ENCODE data around the gene SSNA1.

Gene SSNA1, protein sequence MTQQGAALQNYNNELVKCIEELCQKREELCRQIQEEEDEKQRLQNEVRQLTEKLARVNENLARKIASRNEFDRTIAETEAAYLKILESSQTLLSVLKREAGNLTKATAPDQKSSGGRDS

DNA sequence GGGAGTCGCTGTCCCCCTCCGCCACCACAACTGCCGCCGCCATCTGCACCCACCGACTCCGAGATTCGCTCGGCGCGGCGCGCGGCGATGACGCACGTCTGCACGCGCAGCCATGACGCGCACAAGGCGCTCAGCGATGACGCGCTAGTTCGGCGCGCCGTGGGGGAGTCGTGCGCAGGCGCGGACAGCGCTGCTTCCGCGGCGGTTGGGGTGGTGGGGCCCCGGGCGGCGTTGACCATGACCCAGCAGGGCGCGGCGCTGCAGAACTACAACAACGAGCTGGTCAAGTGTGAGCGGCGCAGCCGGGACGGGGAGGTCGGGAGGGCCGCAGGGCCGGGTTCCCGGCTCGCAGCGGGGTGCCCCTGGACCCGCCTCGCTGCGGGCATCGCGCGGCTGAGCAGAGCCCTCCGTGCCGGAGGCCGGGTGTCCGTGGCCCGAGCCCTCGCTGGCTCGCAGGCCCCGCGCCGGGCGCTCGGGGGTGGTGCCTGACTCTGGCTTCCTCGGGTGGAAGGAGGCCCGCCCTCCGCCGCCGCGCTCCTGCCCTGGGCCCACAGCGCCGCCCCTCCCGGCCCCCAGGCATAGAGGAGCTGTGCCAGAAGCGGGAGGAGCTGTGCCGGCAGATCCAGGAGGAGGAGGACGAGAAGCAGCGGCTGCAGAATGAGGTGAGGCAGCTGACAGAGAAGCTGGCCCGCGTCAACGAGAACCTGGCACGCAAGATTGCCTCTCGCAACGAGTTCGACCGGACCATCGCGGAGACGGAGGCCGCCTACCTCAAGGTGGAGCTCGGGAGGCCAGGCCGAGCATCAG lies at the start of gene SSNA1, which contains the start of gene ANAPC2:
Gene SSNA1, plus strand, starts transcription at position 187 of the 807 bp plus-strand sequence. Its CDS starts 51 bp downstream, at position 238.
Gene ANAPC2, minus strand, starts transcription at position 71 of the 807 bp plus-strand sequence. Its CDS starts 28 bp downstream, at position 43.
- DNase-seq (ENCODE audit: low read depth) = peak; percentile 92

DNA sequence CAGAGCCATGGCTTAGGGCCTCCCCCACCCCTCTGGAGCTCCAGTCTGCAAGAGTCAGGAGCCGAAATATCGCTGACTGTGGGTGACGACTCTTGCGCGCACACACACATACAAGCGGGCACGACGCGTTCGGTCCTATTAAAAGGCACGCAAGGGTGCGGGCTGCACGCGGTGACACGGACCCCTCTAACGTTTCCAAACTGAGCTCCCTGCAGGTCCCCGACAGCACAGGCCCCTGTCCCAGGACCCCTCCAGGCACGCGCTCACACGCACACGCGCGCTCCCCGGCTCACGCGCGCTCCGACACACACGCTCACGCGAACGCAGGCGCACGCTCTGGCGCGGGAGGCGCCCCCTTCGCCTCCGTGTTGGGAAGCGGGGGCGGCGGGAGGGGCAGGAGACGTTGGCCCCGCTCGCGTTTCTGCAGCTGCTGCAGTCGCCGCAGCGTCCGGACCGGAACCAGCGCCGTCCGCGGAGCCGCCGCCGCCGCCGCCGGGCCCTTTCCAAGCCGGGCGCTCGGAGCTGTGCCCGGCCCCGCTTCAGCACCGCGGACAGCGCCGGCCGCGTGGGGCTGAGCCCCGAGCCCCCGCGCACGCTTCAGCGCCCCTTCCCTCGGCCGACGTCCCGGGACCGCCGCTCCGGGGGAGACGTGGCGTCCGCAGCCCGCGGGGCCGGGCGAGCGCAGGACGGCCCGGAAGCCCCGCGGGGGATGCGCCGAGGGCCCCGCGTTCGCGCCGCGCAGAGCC lies 49.6 kb upstream of the SSNA1 start, which contains the start of gene GRIN1:
Gene GRIN1, plus strand, starts transcription at position 433 of the 746 bp plus-strand sequence. CDS start 333 bp downstream, outside the sequence.
- no peak for DNase-seq (ENCODE audit: low read depth)

DNA sequence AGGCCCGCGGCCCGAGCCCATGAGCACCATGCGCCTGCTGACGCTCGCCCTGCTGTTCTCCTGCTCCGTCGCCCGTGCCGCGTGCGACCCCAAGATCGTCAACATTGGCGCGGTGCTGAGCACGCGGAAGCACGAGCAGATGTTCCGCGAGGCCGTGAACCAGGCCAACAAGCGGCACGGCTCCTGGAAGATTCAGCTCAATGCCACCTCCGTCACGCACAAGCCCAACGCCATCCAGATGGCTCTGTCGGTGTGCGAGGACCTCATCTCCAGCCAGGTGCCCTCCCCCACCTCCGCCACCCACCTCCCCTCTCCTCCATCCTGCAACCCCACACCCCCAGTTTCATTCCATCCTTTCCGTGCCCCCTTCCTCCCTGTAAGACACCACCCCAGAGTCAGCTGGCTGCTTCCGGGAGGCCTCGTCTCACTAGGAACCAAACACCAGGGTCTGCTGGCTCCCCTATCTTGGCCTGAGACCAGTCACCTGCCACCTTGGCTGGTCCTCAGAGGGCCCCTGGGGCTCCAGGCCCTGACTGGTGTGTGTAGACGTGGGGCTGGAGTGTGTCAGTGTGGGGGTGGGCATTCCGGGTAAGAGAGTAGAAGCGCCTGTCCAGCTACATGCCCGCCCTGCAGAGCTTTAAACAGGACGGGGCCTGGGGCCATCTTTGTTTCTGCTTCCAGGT lies 48.9 kb upstream of the SSNA1 start:
- DNase-seq (ENCODE audit: low read depth) = no peak

DNA sequence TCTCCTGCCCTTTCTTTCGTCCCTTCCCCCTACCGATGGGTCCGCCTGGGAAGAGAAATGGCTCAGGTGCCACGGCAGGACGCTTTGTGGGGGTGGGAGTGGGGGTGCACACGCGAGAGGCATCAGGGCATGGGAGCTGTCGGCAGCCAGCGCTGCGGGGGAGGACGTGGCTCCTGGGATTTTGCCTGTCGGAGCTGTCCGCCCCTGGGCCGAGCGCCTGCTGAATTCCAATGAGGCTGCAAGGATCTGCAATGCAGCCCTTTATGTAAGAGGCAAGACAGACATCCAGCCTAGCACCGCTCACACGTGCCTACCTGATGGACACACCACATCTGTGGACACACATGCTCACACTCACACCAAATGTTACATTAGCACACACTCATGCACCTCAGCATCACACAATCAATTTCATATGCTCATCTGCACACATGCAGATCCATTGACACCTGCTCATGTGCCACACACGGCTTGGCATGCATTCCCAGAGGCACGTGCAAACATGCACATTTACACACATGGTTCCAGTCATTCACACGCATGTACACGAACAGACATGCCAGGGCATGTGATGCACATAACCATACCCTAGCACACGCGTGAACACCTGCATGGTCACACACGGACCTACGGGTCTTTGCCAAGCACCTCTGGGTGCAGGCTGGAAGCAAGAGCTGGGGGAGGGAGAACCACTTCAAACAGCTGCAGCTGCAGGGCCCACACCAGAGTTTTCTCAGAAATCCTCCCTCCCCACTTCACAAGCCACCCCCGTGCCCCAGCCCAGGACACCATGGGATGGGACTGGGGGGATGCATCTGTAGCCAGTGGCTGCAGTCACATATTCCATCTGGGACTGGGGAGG lies 48.1 kb upstream of the SSNA1 start:
- DNase-seq (ENCODE audit: low read depth) = no peak

DNA sequence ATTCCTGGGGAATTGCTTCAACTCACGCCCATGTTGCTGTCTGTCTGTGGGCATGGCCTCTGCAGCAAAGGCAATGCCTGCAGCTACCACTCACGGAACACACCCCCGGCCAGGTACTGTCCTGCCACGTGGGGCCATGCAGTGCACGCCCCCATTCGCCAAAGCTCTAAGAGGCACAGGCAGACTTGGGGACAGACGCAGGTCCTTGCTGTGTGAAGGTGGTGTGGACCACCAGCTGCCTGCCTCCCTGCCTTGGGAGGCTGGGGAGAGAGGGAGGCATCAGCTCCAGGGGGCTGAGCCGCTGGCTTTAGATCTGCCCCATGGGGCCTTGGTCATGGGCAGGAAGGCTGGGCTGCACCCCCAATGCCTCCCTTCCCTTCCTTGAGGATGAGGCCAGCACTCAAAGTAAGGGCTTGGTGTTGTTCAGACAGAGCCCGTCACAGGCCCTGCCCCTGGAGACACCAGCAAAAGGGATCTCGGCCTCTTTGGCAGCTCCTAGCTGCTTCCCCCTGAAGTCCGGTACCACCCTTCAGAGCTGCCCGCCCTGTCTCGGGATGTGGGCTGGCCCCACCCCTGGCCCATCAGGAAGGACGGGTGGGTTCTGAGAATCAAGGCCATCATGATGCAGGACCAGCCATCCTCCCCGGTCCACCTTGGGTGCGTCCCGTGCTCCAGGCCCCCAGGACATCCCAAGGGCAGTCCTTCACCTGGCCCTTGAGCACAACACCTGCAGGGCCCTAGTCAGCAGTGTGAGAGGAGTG lies 47.2 kb upstream of the SSNA1 start:
- DNase-seq (ENCODE audit: low read depth) = no peak

DNA sequence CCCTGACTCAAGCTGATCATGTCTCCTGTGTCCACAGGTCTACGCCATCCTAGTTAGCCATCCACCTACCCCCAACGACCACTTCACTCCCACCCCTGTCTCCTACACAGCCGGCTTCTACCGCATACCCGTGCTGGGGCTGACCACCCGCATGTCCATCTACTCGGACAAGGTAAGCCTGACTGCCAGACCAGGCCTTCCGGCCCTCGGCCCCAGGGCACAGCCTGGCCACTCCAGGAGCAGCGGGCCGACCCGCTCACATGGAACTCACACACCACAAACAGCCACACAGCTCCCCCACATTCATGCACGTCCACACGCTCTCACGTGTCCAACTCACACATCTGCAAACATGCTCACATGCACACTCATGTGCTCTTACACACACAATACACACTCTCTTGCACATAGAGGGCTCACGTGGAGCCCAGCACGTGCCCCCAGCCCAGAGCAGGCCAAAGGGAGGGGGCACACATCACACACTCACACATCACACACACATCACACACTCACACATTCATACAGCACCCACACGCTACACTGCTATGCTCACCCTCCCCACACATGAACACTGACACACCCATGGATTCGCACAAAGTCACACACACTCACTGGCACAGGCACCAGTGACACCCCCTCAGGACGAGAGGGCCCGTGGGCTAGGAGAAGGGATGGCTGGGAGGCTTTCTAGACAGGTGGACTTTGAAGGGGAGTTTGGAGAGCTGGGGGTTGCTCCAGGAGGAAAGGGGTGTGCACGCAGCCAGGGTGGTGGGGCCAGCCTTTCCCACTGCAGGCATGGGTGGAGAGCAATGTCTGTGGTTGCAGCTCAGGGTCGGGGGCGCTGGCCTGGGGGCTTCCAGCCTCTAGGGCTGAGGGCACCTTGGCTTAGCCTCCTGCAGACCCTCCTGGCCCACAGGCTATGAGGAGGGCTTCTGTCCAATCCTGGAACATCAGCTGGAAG lies 46.2 kb upstream of the SSNA1 start:
- DNase-seq (ENCODE audit: low read depth) = no peak

DNA sequence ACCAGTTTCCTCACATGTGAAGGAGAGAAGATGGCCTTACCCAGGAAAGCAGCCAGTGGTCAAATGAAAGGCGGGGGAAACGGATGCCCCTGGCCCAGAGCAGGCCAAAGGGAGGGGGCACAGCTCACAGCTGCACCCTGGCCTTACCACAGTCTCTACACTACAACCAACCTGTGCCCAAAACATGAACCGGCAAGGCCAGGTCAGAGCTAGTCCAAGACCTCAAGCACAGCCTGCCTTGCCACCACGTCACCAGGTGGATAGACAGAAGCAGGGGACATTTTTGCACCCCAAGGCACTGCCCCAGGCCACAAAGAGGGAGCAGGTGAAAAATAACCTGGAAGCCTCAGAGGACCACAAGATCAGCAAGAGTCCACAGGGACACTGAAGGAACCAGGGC lies 45.0 kb upstream of the SSNA1 start:
- no peak for DNase-seq (ENCODE audit: low read depth)

DNA sequence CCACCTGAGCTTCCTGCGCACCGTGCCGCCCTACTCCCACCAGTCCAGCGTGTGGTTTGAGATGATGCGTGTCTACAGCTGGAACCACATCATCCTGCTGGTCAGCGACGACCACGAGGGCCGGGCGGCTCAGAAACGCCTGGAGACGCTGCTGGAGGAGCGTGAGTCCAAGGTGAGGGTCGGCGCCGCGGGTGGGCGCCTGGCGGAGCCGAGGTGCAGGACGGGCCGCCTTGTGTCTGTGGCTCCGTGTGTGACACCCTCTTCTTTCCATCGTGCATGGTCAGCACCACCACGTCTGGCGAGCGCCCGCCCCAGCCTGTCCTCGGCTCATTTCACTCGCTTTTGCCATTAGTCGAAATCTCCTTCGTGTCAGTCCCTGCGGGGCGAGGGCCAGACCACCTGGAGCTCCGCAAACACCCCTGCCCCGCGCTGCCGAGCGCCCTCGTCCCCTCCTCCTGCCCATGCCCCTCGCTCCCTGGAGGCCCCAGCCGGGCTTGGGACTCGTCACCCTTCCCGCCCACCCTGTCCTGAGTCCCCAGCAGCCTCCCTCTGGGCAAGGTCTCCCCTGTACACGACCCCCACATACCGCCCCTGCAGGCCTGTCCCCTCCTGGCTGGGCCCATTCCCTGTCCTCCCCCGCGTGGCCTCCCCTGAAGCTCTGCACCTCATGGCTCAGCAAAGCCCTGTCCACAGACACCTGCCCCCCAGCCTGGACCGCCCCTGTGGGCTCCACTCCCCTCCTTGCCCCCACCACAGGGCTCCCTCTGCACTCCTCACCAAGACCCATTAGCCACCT lies 42.5 kb upstream of the SSNA1 start:
- DNase-seq (ENCODE audit: low read depth) = no peak

DNA sequence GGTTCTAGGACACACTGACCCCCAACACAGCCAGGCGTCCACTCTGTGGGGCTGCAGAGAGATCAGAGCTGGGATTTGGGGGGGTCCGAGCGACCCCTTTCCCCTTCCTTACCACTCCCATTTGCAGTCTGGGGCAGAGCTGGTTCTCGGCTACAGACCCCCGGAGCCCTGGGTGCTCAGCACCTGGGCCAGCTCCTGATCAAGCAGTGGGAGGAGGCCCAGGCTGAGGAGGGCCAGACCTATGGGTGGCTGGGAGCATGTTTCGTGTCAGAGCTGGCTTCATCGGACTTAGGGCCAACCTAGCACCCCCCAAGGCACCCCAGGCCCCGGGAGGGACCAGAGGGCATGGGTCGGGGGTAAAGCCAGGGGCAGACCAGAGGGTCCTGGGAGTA lies 42.0 kb upstream of the SSNA1 start:
- DNase-seq (ENCODE audit: low read depth) = no peak

DNA sequence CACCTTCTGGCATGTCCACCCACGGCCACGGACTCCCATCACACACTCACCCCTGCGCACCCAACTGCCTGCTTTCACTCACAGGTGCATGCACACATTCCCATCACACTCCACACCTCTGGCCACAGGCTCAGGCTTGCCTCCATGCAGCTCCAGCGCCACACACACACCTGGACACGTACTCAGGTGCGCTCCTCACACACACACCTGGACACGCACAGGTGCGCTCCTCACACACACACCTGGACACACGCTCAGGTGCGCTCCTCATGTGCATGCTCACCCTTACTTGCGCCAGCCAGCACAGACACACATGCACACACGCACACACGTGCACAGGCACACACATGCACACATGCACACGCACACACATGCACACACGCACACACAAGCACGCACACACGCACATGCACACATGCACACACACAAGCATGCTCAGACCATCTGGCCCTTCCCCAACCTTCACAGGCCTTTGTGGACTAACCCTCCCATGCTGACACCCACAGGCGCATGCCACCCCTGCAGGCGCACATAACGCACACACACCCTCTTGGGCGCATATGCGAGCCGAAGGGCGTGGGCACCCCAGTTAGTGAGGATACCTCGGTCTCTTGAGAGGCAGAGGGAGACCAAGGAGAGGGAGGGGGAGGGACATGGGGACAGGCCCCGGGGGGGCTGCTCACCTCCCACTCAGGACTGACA lies 41.2 kb upstream of the SSNA1 start:
- no peak for DNase-seq (ENCODE audit: low read depth)

DNA sequence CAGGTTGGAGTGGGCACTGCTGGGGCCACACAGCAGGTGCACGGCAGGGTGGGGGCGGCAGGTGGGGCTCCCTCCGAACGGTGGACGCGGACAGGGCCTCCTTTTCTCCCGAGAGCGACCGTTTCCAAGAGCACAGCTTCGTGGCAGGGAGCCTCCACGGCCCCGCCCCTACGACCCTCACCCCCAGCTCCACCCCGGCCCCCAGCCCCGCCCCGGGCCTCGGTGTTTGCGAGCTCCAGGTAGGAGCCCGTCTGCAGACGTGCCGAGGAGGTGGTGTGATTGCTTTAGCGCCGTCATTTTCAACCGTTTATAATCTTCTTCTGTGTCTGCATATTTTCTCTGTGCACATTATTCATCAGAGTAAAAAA lies 40.7 kb upstream of the SSNA1 start:
- DNase-seq (ENCODE audit: low read depth) = no peak

DNA sequence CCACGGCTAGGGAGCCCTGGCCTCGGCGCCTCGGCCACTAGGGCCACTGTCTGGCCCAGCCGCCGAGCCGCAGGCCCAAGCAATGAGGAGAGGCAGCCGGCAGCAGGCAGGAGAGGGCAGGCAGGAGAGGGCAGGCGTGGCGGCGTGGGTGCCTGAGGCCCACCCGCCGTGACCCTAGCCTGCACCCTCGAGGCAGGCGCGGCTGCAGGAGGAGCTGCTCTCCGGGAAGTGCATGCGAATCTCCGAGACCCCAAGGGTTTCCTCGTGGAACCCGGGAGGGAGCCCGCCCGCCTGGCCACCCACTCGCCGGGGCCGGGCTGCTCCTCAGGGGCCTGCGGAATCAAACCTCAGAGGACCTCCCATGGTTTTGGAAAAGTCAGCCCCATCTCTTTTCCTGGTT lies 40.2 kb upstream of the SSNA1 start:
- DNase-seq (ENCODE audit: low read depth) = no peak

DNA sequence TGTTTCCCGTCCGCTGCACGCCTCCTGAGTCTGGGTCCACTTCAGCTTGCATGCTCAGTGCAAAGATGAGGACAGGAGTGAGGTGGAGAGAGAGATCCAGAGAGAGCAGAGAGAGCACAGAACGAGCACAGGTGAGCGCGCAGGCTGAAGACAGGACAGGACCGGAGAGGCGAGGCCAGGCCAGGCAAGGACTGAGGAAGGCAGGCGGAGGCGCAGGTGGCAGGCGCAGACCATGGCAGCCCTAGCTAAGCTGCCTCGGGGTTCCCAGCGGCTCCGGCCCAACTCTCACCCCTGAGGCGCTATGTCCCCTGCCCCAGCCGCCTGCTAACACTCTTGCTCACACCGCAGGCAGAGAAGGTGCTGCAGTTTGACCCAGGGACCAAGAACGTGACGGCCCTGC lies 39.8 kb upstream of the SSNA1 start:
- DNase-seq (ENCODE audit: low read depth) = no peak

DNA sequence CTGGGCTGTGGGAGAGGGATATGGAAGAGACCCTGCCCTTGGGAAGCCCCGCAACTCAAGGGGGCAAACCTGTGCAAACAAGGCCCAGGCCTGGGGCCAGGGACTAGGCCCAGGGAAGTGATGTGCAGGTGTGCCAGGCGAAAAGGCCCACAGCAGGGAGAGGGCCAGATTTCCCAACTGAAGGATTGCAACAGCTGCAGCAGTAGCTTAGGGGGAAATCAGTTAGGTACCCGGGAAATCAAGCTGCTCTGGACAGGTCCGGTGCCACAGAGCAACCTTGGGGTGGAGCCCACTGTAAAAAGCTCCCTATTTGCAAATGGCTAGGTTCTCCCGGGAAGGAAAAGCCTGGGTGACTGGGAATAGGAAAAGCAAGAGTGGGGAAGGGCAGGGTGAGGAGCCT lies 39.1 kb upstream of the SSNA1 start:
- DNase-seq (ENCODE audit: low read depth) = no peak

DNA sequence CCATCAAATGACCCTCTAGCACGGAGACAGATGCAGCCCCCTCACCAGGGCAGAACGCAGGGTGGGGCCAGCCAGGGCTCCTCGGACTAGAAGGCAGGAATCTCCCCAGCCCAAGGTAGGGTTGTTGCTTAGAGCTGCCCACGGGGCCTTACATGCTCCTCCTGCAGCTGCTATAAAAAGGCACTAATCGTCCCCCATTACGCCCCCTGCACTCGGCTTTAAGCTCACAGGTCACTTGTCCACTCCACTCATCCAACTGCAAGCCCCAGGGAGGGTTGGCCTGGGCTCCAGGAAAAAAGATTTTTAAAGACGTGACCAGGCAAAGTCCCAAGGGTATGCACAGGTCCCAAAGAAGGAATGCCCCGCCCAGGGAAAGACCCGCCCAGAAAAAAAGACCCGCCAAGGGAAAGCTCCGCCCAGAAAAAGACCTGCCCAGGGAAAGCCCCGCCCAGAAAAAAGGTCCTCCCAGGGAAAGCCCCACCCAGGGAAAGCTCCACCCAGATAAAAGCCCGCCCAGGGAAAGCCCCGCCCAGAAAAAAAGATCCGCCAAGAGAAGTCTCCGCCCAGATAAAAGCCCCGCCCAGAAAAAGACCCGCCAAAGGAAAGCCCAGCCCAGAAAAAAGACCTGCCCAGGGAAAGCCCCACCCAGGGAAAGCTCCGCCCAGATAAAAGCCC lies 38.4 kb upstream of the SSNA1 start:
- DNase-seq (ENCODE audit: low read depth) = no peak

DNA sequence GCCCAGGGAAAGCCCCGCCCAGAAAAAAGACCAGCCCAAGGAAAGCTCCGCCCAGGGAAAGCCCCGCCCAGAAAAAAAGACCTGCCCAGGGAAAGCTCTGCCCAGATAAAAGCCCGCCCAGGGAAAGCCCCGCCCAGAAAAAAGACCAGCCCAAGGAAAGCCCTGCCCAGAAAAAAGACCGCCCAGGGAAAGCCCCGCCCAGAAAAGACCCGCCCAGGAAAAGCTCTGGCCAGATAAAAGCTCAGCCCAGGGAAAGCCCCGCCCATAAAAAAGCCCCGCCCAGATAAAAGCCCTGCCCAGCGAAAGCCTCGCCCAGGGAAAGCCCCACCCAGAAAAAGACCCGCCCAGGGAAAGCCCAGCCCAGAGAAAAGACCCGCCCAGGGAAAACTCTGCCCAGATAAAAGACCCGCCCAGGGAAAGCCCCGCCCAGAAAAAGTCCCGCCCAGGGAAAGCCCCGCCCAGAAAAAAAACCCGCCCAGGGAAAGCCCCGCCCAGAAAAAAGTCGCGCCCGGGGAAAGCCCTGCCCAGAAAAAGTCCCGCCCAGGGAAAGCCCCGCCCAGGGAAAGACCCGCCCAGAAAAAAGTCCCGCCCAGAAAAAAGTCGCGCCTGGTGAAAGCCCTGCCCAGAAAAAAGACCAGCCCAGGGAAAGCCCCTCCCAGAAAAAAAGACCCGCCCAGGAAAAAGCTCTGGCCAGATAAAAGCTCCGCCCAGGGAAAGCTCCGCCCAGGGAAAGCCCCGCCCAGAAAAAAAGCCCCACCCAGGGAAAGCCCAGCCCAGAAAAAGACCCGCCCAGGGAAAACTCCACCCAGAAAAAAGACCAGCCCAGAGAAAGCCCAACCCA lies 37.6 kb upstream of the SSNA1 start:
- no peak for DNase-seq (ENCODE audit: low read depth)

Data from activated T-cell treated with anti-CD3 and anti-CD28 coated beads for 24 hours (primary cell).